HG03460 (cell line): ENCODE measurements around the gene ABTB1.
"Not testable (repeated sequence)": the region's sequence is repeated elsewhere in the genome, so short reads cannot be mapped to it uniquely, and the experiment has no call there.

Experiments
- ATAC-seq: cut with Tn5 transposase; IDR thresholded peaks from one replicate; pipeline ENCODE4 v1.9.1; 2021; ENCODE audit not compliant: unreplicated experiment

Gene ABTB1

GRCh38 chr3:127647845-127648204 is 24.9 kb upstream of the ABTB1 start:
- no peak for ATAC-seq

DNA sequence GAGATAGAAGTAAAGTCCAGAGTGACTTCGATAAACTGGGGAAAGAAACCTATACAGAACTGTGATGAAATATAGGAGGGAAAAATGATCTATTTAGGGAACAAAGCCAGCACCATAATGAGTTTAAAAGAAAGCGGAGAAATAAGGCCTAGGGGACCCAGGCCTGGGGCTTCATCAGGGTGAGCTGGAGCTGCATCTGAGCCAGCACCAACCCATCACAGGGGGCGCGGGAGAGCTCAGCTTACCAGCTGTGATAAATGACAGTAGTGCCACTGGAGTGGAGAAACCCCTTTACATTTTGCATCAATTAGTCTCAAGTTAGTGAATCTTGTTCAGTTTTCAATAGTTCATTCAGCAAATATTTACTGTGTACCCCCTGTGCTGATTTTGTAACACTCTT is 22.5 kb upstream of the ABTB1 start:
- ATAC-seq: no peak

- no peak for ATAC-seq
These were observed 21.1 kb upstream of the ABTB1 start for GRCh38 chr3:127651516-127652172.

- ATAC-seq: no peak
These were observed 20.3 kb upstream of the ABTB1 start for GRCh38 chr3:127652246-127652995.

DNA sequence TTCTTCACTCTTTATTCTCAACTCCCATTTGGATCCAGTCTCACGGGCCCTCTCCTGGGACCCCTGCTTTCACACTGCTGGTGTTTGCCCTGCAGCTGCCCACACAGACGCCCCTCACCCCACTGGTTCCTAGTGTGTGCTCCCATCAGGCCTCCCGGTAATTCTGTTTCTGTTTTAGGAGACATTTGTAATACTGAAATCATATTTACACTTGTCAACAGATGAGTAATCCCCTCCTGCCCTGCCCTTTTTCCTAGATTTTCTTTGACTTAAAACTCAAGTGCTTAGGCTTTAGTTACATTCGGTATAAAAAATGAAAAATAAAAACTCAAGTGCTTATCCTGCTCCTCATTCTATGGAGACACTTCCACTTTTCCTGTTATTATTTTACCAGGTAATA is 18.4 kb upstream of the ABTB1 start:
- no peak for ATAC-seq

DNA sequence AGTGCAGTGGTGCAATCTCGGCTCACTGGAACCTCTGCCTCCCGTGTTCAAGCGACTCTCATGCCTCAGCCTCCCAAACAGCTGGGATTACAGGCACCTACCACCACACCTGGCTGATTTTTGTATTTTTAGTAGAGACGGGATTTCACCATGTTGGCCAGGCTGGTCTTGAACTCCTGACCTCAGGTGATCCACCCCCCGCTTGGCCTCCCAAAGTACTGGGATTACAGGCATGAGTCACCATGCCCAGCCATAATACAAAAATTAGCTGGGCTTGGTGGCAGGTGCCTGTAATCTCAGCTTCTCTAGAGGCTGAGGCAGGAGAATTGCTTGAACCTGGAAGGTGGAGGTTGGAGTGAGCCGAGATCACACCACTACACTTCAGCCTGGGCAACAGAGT is 17.8 kb upstream of the ABTB1 start:
- ATAC-seq: not testable (repeated sequence)

DNA sequence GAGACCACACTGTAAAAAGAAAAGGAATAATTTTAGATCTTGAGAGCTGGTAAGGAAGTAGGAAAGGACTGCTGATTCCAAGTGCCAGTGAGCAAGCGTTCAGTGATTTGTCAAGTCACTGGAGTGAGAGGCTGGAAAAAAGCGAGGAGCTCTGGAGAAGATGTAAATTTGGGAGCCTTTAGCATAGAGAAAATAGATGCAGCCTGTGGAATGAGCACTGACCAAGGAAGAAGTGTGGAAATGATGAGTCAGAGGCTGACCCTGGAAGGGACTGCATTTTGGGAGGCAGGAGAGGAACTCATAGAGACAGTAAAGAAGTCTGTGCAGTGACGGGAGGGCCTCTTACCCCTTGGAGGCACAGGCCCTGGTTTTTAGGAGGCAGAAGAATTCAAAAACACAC is 17.1 kb upstream of the ABTB1 start:
- ATAC-seq: no peak

GRCh38 chr3:127656906-127657305 is 15.8 kb upstream of the ABTB1 start:
- ATAC-seq: no peak

DNA sequence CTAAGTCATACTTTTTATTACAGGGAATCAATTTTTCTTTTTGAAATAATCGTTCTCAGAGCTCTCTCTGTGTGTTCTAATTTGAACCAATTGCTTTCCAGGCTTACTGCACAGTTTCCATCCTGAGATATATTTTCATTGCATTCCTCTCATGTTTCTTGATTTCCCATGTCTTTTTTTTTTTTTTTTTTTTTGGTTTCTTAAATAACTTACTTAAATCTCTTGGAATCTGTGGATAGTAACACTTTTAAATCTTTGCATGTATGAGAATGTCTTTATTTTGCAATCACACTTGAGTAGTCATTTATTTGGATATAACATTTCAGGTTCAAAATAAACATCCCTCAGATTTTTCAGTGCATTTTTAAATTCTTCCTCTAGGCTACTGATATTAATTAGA is 14.5 kb upstream of the ABTB1 start:
- no peak for ATAC-seq

DNA sequence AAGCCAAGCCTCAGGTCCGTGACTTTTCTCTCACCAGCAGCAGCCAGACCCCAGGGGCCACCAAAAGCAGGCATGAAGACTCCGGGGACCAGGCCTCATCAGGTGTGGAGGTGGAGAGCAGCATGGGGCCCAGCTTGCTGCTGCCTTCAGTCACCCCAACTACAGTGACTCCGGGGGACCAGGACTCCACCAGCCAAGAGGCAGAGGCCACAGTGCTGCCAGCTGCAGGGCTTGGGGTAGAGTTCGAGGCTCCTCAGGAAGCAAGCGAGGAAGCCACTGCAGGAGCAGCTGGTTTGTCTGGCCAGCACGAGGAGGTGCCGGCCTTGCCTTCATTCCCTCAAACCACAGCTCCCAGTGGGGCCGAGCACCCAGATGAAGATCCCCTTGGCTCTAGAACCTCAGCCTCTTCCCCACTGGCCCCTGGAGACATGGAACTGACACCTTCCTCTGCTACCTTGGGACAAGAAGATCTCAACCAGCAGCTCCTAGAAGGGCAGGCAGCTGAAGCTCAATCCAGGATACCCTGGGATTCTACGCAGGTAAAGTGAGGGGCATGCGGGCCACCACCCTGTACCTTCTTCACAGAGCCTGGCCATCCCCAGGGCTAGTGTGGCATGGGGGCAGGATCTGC is 12.0 kb upstream of the ABTB1 start:
- no peak for ATAC-seq

DNA sequence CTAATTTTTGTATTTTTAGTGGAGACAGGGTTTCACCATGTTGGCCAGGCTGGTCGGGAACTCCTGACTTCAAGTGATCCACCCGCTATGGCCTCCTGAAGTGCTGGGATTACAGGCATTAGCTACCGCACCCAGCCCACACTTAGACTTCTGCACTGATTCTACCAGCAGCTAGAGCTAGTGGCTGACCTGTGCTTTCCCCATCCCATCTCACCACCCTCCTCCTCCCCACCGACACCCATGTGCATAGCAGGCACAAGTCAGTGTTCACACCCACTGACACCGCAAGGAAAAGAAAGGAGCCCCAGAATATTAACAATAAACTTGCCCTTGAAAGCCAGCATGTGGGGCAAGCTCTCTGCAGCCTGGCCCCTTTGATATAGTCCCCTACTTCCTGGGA is 11.2 kb upstream of the ABTB1 start:
- no peak for ATAC-seq

- ATAC-seq: no peak
These were observed 10.7 kb upstream of the ABTB1 start for GRCh38 chr3:127662001-127662469.

GRCh38 chr3:127663151-127663550 is 9.6 kb upstream of the ABTB1 start:
- ATAC-seq: no peak

GRCh38 chr3:127665165-127665564 is 7.6 kb upstream of the ABTB1 start:
- no peak for ATAC-seq

DNA sequence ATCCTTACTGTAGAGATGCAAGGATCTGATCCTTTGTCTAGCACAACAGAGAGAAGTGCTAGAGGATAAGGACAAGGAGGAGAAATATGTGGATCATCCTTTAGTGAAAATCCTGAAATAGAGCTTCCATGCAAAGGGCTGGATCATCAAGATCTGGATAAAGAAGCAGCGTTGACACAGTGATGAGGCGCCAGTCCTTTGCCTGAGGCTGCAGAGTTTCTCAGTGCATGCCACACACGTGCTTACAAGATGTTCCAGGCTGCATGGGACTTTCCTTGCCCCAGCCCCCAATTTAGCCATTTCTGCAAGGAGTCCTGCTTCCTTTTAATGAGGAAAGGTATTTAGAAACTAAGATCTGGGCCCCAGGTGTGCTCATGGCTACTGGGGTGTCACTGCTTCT is 7.2 kb upstream of the ABTB1 start:
- ATAC-seq: no peak

DNA sequence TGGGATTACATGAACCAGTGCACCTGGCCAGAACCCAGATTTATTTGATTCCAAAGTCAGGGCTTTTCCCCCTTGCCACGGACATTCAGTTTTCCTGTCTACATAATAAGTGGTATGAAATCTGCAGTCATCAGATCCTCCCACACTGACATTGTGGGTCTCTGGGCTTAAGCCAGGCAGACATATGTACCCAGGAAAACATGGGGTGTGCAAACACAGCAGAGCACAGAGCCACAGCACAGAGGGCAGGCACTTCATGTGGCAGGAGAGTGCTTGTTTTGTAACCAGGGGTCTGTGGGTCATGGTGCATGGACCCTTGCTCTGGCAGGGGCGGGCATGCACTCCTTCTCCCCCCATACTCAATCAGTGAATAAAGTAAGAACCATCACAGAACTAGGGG is 6.1 kb upstream of the ABTB1 start:
- no peak for ATAC-seq

DNA sequence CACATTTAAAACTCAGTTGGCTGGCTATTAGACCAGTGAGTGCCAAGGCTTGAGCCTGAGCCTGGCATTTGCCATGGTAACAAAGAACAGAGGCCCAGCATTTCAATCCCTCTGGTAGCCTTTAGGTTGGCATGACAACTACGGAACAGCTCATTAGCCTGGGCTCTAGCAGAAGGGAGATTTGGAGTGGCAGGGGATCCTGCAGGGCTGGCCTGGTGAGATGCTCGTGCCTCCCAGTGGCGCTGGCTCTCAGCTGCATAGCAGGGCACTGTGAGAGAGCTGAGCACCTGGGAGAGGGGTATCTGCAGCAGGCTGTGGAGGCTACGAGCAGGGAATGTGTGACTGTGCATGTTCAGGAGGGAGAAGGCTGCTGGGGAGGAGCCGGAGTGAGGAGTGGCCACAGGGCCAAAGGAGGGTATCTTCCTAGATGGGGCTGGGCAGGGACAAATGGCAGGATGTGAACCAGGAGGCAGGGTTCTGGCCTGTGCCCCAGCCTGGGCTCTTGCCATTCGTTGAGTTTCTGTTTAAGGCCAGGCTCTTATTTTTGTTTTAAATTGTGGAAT is 5.6 kb upstream of the ABTB1 start:
- no peak for ATAC-seq

DNA sequence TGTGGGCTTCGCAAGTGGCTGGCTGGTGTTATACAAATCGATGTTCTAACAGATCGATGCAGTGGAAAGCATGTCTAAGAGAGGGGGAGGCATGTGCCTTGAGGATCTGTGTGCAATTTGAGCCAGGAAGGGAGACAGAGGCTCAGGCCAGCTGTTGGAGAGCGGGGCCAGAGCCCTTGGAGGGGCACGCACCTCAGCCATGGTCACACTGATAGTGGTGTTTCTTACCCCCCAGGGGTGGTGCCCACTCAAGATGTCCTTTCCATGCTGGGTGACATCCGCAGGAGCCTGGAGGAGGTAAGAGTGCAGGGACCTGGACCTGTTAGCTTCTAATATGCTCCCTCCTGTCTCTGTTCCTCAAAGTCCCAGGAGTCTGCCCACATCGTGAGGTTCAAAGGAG is 3.8 kb upstream of the ABTB1 start:
- ATAC-seq: no peak

GRCh38 chr3:127669541-127670228 is 3.1 kb upstream of the ABTB1 start:
- no peak for ATAC-seq

DNA sequence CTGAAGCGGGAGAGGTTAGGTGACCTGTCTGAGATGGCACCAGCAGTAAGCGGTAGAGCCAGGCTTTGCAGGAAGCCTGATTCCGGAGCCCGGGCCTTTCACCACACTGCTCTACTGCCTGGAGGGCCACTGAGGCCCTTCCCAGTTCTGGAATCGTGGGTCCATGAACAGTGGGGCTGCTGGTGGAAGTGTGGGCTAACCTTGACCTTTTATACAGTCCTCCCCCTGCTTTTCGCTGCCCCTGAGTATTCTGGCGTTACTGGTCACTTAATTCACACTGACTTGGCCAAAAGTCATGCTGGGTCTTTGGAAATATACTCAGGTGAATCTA is 2.6 kb upstream of the ABTB1 start:
- no peak for ATAC-seq

GRCh38 chr3:127670761-127671522 is 1.8 kb upstream of the ABTB1 start:
- no peak for ATAC-seq
